Panc1 (cell line): ENCODE measurements around the gene SYNPO. TPM values are rescaled to one million over a fixed set of nuclear protein-coding genes. Genes with fewer than 3 reads are reported as not detected.

Experiments
- ATAC-seq: fragments of 200-7000 bp; cut with Tn5 transposase; 2 replicates; pipeline ENCODE4 v1.9.1; 2020; ENCODE audit warnings: mild to moderate bottlenecking, moderate library complexity
- BruUV-seq: library from RNA; stranded (reverse); fragments of 400-500 nt; replicated peaks from 2 replicates; lab custom pipeline; 2021; lab: Mats Ljungman, UMichigan
- CTCF ChIA-PET: fragments of 300-600 bp; sonication (Branson Sonifier 250); formaldehyde crosslinking; loops from one replicate; lab custom pipeline; 2022; ENCODE audit warnings: antibody characterized with exemption; lab: Charles Lee
- POLR2A ChIA-PET: fragments of 300-600 bp; sonication (Branson Sonifier 250); formaldehyde crosslinking; loops from one replicate; lab custom pipeline; 2022; ENCODE audit warnings: antibody characterized with exemption; lab: Charles Lee
- DNase-seq: peaks from one replicate; pipeline ENCODE4 v3.0.0-alpha.2; 2010; ENCODE audit warnings: low read depth, low spot score
- H3K27ac ChIP-seq: 2 replicates; pipeline ENCODE4 v1.5.1; 2011; ENCODE audit warnings: mild to moderate bottlenecking, low read length, inconsistent platforms
- H3K27me3 ChIP-seq: fragments of 200-500 bp; sonication (Bioruptor generic); 2 replicates; pipeline ENCODE4 v1.6.0; 2014; ENCODE audit warnings: low read length, inconsistent platforms; ENCODE audit not compliant: control insufficient read depth, insufficient read depth
- H3K36me3 ChIP-seq: fragments of 200-500 bp; sonication (Bioruptor generic); 2 replicates; pipeline ENCODE4 v1.5.1; 2014; ENCODE audit warnings: inconsistent platforms, mild to moderate bottlenecking, low read length, moderate library complexity; ENCODE audit not compliant: control insufficient read depth, insufficient read depth
- H3K4me1 ChIP-seq: 2 replicates; pipeline ENCODE4 v1.5.1; 2011; ENCODE audit warnings: inconsistent platforms, mild to moderate bottlenecking, low read length, moderate library complexity; ENCODE audit not compliant: control insufficient read depth, insufficient read depth
- H3K4me3 ChIP-seq, 2 experiments: 2 replicates each; pipeline ENCODE4 v1.5.1; 2011 to 2012; ENCODE audit warnings: low read depth in 2 of 2, low read length in 2 of 2, mild to moderate bottlenecking in 2 of 2, inconsistent platforms in 1 of 2, moderate library complexity in 1 of 2
- H3K9me3 ChIP-seq: fragments of 200-500 bp; sonication (Bioruptor generic); 2 replicates; pipeline ENCODE4 v1.5.1; 2014; ENCODE audit warnings: low read depth, mild to moderate bottlenecking, inconsistent platforms, low read length, moderate library complexity; ENCODE audit not compliant: control insufficient read depth, insufficient read depth
- POLR2AphosphoS5 ChIP-seq: IDR thresholded peaks from 2 replicates; pipeline ENCODE4 v1.6.1; 2012; ENCODE audit warnings: mild to moderate bottlenecking, low read depth, low read length, moderate library complexity
- SIN3A ChIP-seq: IDR thresholded peaks from 2 replicates; pipeline ENCODE4 v1.6.1; 2012; ENCODE audit warnings: low read depth, mild to moderate bottlenecking, low read length, moderate library complexity, borderline replicate concordance; ENCODE audit not compliant: insufficient read depth
- TCF7L2 ChIP-seq: IDR thresholded peaks from 2 replicates; pipeline ENCODE4 v1.6.1; 2011; ENCODE audit warnings: mild to moderate bottlenecking, low read depth, low read length, inconsistent platforms
- in situ Hi-C: cut with HindIII; loops from 2 replicates; pipeline ENCODE4 v1.10.0; 2016; ENCODE audit warnings: low sequenced_read_pairs, low pct_unique_long_range_greater_than_20kb
- intact Hi-C: fragments of 100-400 bp; cut with micrococcal nuclease; formaldehyde crosslinking; loops from one replicate; pipeline ENCODE4 v1.10.0; 2022; ENCODE audit not compliant: unreplicated experiment
- total RNA-seq: library from RNA; stranded (reverse); gene quantifications from one replicate; pipeline ENCODE4 v1.2.1, GENCODE V29; 2021; ENCODE audit not compliant: unreplicated experiment
- TF ChIP-seq, protein P1 (sequence below): fragments of 450-650 bp; IDR thresholded peaks from 2 replicates; pipeline ENCODE4 v1.5.1; 2017; ENCODE audit warnings: mild to moderate bottlenecking
- TF ChIP-seq, protein P2 (sequence below), 2 experiments: IDR thresholded peaks; 2 replicates each; pipeline ENCODE4 v1.6.1; 2011 to 2012; ENCODE audit warnings: low read depth in 2 of 2, control low read depth in 1 of 2, low read length in 1 of 2, mild to moderate bottlenecking in 1 of 2, moderate library complexity in 1 of 2; ENCODE audit not compliant: insufficient read depth in 1 of 2

Gene SYNPO
- total RNA-seq, 1 experiment from 2014 or later, result 82.8 TPM

DNA sequence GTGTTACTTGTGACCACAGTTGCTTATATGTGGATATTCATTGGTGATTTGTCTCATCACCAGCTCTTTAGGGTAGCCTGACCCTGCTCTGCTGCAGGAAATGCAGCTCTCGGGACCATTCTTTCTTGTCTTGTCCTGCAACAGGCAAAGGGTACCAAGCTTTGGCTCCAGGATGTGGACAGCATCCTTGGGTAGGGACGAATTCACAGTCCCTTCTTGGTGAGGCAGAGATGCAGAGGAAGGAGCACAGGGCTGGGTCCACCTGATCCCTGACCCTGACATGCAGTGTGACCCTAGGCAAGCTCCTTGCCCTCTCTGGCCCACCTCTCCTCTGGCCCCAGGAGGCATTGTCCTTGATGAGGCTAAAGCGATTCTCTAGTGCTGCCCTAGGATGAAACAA lies 37.0 kb upstream of the SYNPO start:
- H3K4me3 ChIP-seq, result no peak overlapping the region
- CTCF ChIA-PET, result no interaction called here
- DNase-seq (no peak), ATAC-seq (no peak)
- H3K4me1 ChIP-seq, result peaks cover 12% of the 10 kb centered on the region
- H3K36me3 ChIP-seq, result no peaks in the 10 kb centered on the region
- POLR2A ChIA-PET, result interaction anchor here (0.6 kb wide), 2 partner anchors 13 to 155 kb away, joined by 3 to 6 read pairs; no protein-coding TSS in a partner anchor
- H3K27ac ChIP-seq, result no peak overlapping the region
- in situ Hi-C loops (no loop called here), intact Hi-C loops (no loop called here)
- no peaks in the 10 kb centered on the region for H3K27me3 ChIP-seq
- H3K9me3 ChIP-seq, result no peaks in the 10 kb centered on the region
- TF ChIP-seq TCF7L2, result no peak
- no peak for TF ChIP-seq SIN3A
- TF ChIP-seq, protein P1, sequence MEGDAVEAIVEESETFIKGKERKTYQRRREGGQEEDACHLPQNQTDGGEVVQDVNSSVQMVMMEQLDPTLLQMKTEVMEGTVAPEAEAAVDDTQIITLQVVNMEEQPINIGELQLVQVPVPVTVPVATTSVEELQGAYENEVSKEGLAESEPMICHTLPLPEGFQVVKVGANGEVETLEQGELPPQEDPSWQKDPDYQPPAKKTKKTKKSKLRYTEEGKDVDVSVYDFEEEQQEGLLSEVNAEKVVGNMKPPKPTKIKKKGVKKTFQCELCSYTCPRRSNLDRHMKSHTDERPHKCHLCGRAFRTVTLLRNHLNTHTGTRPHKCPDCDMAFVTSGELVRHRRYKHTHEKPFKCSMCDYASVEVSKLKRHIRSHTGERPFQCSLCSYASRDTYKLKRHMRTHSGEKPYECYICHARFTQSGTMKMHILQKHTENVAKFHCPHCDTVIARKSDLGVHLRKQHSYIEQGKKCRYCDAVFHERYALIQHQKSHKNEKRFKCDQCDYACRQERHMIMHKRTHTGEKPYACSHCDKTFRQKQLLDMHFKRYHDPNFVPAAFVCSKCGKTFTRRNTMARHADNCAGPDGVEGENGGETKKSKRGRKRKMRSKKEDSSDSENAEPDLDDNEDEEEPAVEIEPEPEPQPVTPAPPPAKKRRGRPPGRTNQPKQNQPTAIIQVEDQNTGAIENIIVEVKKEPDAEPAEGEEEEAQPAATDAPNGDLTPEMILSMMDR, result no peak
- TF ChIP-seq, protein P2, sequence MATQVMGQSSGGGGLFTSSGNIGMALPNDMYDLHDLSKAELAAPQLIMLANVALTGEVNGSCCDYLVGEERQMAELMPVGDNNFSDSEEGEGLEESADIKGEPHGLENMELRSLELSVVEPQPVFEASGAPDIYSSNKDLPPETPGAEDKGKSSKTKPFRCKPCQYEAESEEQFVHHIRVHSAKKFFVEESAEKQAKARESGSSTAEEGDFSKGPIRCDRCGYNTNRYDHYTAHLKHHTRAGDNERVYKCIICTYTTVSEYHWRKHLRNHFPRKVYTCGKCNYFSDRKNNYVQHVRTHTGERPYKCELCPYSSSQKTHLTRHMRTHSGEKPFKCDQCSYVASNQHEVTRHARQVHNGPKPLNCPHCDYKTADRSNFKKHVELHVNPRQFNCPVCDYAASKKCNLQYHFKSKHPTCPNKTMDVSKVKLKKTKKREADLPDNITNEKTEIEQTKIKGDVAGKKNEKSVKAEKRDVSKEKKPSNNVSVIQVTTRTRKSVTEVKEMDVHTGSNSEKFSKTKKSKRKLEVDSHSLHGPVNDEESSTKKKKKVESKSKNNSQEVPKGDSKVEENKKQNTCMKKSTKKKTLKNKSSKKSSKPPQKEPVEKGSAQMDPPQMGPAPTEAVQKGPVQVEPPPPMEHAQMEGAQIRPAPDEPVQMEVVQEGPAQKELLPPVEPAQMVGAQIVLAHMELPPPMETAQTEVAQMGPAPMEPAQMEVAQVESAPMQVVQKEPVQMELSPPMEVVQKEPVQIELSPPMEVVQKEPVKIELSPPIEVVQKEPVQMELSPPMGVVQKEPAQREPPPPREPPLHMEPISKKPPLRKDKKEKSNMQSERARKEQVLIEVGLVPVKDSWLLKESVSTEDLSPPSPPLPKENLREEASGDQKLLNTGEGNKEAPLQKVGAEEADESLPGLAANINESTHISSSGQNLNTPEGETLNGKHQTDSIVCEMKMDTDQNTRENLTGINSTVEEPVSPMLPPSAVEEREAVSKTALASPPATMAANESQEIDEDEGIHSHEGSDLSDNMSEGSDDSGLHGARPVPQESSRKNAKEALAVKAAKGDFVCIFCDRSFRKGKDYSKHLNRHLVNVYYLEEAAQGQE (IDR thresholded peaks at IDR 0.05; ENCODE audit: insufficient read depth in 1 of 2, low read depth in 2 of 2, low read length in 1 of 2), result no peak
- TF ChIP-seq POLR2AphosphoS5, result no peak
- no TSS peak for BruUV-seq

DNA sequence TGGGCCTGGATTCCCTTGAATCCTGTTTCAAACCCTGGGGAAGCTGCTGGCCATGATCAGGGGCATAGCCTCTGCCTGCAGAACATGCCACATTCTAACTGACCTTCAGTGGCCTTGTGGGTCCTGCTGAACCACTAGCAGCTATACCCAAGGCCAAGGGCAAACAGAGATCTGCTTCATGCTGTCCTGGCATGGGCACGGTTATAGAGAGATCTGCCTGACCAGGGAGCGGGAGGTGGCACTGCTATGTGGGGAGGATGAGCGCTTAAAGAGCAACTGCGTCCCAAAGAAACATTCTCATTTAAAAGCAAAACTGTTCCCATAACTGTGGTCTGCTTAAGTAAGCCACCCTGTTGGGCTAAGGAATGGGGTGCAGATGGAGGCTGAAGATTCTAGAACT lies 36.5 kb upstream of the SYNPO start:
- BruUV-seq, result no TSS peak
- DNase-seq (no peak), ATAC-seq (no peak)
- ChIA-PET POLR2A (no interaction called here), CTCF (interaction anchor here (0.5 kb wide), 1 partner anchor 1060 kb away, joined by 4 read pairs; no protein-coding TSS in a partner anchor)
- Histone ChIP-seq H3K27me3 (no peaks in the 10 kb centered on the region), H3K4me3 (no peak overlapping the region), H3K36me3 (no peaks in the 10 kb centered on the region), H3K9me3 (no peaks in the 10 kb centered on the region), H3K27ac (no peak overlapping the region), H3K4me1 (peaks cover 12% of the 10 kb centered on the region)
- in situ Hi-C loops, result no loop called here
- TF ChIP-seq, protein P1, result no peak
- TF ChIP-seq, protein P2 (IDR thresholded peaks at IDR 0.05; ENCODE audit: insufficient read depth in 1 of 2, low read depth in 2 of 2, low read length in 1 of 2), result no peak
- TF ChIP-seq POLR2AphosphoS5 (no peak), SIN3A (no peak), TCF7L2 (no peak)
- intact Hi-C loops, result no loop called here
